GM19351 (cell line): ENCODE results near the gene GCKR.
"Not testable (repeated sequence)": the region's sequence is repeated elsewhere in the genome, so short reads cannot be mapped to it uniquely, and the experiment has no call there.

Source experiments
- ATAC-seq: cut with Tn5 transposase; IDR thresholded peaks from one replicate; pipeline ENCODE4 v1.9.1; 2021; ENCODE audit warnings: mild to moderate bottlenecking, moderate library complexity; ENCODE audit not compliant: unreplicated experiment

Gene GCKR

DNA sequence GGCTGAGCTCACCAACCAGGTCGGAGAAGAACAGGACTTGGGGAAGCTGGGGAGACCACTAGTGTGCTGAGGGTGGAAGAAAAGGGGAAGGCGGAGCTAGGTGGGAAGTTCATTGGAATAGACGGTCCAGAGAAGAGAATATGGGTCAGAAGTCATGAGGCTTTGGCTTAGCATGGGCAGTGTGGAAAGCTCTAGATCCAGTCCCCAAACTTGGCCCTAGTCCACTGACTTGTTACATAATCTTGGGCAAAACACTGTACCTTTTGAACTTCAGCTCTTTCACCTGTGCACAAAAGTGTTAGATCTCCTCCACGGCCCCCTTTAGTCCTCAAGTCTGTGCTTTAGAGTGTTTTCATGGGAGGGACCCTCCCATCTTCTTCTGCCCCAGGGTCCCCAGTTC, 10.7 kb downstream of the GCKR start:
- no peak for ATAC-seq

DNA sequence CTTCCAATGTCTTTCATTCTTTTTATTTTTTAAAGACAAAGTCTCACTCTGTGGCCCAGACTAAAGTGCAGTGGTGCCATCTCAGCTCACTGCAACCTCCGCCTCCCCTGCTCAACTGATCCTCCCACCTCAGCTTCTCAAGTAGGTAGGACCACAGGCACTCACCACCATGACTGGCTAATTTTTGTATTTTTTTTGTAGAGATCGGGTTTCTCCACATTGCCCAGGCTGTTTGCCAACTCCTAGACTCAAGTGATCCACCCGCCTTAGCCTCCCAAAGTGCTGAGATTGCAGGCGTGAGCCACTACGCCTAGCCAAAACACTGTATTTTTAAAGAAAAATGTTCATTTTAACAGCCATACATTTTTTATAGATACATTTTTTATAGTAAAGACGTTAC, 12.7 kb downstream of the GCKR start:
- no peak for ATAC-seq

DNA sequence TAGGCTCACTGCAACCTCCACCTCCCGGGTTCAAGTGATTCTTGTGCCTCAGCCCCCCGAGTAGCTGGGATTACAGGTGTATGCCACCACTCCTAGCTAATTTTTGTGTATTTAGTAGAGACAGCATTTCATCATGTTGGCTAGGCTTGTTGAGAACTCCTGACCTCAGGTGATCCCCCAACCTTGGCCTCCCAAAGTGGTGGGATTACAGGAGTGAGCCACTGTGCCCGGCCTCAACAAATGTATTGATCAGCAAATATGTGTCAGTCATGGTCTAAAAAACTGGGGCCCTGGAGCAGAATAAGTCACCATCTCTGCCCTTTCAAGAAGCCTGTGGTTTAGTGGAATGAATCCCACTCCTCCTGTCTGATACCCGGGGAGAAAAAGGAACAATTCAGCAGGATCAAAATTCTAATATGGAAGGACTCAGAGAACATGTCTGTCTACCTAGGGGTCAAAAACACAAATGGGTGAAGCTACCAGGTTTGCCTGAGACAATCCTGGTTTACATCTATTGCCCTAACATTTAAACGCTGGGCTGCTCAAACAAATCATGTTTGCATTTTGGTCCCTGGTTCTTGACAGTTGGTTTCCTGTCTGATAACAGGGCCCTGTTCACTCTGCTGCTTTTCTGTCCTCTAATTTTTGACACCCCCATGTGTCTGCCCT, 21.6 kb downstream of the GCKR start:
- ATAC-seq, result no peak

DNA sequence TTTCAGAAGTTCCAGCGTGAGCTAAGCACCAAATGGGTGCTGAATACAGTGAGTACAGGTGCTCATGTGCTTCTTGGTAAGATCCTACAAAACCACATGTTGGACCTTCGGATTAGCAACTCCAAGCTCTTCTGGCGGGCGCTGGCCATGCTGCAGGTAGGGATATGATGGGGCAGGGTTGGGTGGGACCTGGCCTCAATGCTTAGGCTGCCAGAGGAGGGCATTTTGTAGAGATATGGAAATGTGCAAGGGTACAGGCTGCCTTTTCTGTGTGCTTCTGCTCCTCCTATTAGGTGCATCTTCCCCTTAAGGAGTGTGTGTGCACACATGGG, 22.1 kb downstream of the GCKR start:
- ATAC-seq, result no peak

DNA sequence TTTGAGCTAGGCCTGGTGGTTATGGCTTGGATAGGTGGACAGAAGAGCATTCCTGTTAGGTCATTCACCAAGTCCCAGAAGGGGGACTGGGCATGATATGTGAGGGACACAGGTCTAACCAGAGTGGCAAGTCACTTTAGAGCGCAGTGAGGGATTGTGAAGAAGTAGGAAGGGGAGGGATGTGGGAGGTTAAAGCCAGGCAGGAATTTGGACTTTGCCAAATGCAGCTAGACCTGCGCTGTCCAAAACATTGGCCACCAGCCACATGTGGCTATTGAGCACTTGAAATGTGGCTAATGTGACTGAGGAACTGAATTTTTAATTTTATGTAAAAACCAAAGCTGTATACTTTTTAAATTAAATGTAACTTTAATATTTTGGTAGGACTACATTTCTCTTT, 23.7 kb downstream of the GCKR start:
- ATAC-seq, result no peak

DNA sequence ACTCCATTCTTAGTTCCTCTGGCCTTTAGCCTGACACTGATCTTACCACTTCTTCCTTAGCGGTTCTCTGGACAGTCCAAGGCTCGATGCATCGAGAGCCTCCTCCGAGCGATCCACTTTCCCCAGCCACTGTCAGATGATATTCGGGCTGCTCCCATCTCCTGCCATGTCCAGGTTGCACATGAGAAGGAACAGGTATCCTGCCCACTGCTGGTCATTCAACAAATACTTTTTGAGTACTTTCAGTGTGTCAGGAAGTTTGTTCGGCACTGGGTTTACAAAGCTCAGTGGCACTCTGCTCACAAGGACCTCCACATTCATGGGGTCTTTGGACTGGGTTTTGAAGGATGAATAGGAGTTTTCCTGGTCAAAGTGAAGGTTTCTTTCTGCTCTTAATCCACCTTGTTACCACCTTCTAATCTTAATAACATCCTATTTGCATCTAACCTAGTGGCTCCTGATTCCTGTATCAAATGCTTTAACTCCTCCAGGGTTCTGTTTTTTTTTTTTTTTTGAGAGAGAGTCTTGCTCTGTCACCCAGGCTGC, 25.8 kb downstream of the GCKR start:
- no peak for ATAC-seq

DNA sequence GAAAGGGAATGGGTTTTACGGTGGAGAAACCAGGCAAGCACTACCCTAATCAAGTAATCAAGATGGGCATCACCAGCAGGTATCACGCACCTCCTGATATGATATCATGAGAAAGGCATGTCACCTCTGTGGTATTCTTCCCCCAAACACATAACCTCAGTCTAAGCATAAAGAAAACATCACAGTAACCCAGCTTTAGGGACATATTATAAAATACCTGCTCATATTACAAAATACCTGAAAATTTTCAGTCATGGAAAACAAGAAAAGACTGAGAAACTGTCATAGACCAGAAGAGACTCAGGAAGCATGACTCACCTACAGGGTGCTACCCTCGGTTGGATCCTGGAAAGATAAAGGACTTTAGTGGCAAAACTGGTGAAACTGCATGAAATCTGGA, 30.5 kb downstream of the GCKR start:
- no peak for ATAC-seq

DNA sequence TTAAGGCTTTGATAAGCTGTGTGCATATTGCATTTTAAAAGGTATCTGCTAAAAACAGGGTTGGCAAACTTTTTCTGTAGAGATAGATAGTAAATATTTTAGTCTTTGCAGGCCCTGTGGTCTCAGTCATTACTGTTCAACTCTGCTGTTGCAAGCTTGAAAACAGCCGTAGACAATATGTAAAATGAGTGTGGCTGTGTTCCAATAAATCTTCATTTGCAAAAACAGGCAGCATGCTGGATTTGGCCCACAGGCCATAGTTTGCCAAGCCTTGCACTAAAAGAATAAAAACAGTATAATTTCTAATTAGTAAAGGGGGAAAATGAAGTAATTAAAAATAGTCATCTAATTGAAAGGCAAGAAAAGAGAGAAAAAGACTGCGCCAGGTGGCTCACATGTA, 35.3 kb downstream of the GCKR start:
- ATAC-seq, result no peak

DNA sequence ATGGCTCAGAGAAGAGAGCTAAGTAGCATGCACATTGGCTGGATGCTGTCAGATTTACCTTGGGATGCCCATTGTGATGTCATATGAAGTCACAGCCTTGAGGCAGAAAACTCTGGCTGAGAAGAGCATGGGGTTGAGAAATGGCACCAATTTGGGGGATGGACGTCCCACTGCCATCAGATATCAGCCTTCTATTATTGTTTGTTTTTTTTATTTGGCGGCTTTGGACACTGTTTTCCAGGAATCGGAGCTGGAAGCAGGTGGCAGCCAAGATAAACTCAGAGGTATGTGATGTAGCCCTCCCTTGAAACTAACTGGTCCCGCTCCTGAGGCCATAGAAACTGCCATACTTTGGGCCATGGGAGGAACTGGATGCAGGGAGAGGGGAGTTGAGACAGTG, 40.6 kb downstream of the GCKR start:
- ATAC-seq, result no peak

DNA sequence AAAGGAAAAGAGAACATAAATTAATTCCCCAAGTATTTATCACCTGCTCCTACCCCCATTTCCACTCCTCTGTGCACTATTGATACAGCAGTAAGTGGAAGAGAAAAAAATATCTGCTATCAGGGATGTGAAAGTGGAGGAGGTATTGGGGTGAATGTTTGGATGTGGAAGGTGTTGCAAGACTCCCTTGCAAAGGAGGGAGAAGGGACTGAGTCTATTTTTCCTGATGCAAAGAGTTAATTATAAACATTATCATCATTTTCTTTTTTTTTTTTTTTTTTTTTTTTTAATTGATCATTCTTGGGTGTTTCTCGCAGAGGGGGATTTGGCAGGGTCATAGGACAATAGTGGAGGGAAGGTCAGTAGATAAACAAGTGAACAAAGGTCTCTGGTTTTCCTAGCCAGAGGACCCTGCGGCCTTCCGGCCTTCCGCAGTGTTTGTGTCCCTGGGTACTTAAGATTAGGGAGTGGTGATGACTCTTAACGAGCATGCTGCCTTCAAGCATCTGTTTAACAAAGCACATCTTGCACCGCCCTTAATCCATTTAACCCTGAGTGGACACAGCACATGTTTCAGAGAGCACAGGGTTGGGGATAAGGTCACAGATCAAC, 42.3 kb downstream of the GCKR start:
- not testable (repeated sequence) for ATAC-seq

DNA sequence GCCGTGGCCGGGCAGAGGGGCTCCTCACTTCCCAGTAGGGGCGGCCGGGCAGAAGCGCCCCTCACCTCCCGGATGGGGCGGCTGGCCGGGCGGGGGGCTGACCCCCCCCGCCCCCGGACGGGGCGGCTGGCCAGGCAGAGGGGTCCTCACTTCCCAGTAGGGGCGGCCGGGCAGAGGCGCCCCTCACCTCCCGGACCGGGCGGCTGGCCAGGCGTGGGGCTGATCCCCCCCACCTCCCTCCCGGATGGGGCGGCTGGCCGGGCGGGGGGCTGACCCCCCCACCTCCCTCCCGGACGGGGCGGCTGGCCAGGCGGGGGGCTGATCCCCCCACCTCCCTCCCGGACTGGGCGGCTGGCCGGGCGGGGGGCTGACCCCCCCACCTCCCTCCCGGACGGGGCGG, 43.0 kb downstream of the GCKR start:
- ATAC-seq, result not testable (repeated sequence)

DNA sequence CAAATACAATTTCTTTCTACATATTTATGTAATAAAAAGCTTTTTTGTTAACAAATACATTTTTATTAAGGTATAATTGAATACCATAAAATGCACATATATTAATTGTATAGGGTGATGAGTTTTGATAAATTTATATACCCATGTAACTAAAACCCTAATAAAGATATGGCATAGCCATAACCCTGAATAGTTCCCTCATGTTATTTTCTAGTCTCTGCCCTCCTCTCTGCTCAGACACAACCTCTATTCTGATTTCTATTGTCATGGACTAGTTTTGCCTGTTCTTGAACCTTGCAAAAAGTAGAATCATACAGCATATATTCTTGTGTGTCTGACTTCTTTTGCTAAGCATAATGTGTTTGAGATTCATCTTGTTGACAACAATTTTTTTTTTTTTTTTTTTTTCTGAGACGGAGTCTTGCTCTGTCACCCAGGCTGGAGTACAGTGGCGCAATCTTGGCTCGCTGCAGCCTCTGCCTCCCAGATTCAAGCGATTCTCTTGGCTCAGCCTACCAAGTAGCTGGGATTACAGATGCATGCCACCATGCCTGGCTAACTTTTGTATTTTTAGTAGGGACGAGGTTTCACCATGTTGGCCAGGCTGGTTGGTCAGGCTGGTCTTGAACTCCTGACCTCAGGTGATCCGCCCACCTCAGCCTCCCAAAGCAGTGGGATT, 47.6 kb downstream of the GCKR start:
- ATAC-seq, result no peak

DNA sequence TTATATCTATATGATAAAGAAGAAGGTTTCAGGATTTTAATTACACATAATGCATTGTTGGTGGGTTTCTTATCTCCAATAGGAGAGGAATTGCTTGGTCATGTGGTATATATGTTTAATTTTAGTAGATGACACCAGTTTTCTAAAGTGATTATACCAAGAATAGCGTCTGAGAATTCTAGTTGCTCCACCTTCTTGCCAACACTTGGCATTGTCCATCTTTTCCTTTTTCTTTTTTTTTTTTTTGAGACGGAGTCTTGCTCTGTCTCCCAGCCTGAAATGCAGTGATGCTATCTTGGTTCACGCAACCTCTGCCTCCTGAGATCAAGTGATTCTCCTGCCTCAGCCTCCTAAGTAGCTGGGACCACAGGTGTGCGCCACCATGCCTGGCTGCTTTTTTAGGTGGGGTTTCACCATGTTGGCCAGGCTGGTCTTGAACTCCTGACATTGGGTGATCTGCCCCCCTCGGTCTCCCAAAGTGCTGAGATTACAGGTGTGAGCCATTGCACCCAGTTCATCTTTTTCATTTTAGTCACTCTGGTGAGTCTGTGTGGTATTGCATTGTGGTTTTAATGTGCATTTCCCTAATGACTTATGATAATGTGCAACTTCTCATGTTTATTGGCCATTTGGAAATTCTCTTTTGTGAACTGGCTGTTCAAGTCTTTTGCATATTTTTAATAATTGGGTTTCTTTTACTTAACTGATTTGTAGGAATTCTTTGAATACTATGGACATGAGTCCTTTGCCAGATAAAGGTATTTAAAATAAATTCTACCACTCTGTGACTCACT, 48.9 kb downstream of the GCKR start:
- no peak for ATAC-seq

DNA sequence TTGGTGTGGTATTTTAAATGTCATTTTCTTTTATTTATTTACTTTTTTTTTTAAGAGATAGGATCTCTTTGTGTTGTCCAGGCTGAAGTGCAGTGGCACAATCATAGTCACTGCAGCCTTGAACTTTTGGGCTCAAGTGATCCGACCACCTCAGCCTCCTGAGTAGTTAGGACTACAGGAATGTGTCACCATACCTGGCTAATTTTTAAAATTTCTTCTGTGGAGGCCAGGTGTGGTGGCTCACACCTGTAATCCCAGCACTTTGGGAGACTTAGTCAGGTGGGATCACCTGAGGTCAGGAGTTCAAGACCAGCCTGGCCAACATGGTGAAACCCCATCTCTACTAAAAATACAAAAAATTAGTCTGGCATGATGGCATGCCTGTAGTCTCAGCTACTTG, 52.7 kb downstream of the GCKR start:
- ATAC-seq, result no peak

DNA sequence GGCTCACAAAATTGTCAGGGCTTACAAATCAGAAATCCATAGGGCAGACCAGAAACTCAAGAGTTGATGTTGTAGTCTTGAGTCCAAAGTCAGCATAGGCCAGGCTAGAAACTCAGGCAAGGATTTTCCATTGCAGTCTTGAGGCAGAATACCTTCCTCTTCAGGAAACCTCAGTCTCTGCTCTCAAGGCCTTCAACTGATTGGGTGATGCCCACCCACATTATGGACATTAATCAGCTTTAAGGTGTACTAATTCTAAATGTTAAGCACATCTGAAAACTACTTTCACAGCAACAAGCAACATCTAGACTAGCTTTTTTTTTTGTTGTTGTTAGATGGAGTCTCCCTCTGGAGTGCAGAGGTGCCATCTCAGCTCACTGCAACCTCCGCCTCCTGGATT, 54.9 kb downstream of the GCKR start:
- ATAC-seq, result no peak

DNA sequence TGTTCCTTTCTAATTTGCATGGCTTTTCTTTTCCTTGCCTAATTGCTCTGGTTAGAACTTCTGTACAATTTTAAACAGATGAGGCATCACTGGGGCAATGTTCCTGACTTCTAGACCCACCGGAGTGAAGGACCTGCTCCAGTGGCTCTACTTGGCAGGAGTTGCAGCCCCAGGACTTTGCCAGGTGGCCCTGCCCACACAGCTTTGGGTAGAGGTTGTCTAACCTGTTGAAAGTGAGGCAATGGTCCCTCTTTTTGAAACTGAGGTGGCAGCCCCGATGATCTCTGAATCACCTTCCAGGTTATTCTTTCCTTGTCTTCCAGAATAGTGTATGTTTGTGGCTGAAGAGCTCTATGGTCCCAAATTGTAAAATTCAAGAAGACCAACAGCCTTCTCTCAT, 56.3 kb downstream of the GCKR start:
- ATAC-seq, result no peak

DNA sequence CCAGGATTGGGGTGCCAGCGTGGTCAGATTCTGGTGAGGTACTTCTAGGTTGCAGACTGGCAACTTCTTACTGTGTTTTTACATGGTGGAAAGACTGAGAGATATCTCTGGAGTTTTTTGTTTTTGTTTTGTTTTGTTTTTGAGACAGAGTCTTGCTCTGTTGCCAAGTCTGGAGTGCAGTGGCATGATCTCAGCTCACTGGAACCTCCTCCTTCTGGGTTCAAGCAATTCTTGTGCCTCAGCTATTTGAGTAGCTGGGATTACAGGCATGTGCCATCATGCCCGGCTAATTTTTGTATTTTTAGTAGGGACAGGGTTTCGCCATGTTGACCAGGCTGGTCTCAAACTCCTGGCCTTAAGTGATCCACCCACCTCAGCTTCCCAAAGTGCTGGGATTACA, 57.8 kb downstream of the GCKR start:
- not testable (repeated sequence) for ATAC-seq

DNA sequence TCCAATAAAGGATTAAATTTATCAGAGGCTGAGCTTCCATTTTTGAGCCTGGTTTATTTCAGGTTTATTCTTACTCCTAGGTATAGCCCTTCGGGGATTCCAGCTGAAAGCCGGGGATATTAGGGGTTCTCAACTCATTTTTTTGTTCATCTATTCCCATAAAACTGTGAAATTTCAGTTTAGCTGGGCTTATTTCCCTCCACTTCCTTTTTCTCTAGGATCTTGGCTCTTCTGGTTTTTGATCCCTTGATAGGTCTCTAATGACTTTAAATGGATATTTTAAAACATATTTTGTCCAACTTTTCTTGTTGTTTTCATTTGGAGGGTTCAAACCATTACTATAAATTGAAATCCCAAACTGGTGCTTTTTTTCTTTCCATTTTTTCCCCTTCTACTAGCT, 62.6 kb downstream of the GCKR start:
- no peak for ATAC-seq

DNA sequence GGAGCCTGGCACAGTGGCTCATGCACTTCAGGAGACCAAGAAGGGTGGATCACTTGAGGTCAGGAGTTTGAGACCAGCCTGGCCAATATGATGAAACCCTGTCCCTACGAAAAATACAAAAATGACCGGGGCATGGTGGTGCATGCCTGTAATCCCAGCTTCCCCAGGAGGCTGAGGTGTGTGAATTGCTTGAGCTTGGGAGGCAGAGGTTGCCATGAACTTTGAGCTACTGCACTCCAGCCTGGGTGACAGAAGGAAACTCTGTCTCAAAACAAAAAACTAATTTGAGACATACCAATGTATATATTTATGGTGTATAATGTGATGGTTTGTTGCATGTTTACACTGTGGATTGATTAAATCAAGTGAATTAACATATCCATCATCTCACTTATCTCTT, 64.4 kb downstream of the GCKR start:
- no peak for ATAC-seq

DNA sequence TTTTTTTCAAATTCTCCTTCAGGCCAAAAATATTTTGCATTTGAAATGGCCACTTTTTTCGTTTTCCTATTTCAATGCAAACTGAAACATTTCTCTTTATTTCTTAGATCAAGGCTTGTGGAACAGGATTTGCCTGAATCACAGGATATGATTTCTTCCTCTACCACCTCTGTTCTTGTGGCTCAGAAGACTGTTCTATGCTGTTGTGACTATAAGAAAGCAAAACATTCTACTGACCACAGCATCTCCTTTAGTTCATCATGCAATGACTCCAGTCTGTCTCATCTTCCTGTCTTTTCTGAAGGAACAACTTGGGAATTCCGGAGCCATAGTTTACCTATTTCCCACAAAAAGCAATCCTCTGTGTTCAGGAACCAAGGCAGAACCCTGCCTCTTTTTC, 70.0 kb downstream of the GCKR start:
- ATAC-seq, result no peak

DNA sequence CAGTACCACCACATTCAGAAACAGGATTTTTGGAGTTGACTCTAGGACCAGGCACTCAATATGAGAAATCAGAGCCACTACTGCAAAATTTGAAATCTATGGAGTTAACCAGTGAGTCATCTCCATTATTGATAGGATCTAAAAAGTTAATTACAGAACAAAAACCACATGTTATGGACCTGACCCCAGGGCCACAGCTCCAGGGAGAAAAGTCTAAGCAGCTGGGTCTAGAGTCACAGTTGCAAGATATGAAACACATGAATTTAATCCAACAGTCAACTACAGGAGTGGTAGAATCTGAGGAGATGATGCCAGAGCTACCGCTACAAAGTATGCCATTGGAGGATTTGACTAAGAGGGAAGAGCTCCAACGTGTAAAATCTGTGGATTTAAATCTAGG, 72.8 kb downstream of the GCKR start:
- no peak for ATAC-seq

DNA sequence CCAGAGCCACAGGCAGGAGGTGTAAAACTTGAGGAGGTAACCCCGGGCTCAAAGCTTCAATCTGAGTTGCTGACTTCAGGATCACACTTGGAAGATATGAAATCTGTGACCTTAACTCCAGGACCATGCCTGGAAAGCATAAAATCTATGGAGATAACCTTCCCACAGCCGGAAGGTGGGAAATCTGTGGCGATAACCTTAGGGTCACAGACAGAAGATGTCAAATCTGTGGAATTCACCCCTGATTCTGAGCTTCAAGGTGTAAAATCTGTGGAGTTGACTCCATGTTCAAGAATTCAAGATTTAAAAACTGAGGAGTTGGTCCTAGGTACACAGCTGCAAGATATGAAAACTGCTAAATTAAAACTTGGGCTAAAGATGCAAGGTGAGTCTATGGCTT, 74.6 kb downstream of the GCKR start:
- ATAC-seq, result no peak
